Psoas muscle (tissue), 8 donors: ENCODE data around the gene RPP14. TPM values are rescaled to one million over a fixed set of nuclear protein-coding genes. Genes with fewer than 3 reads are reported as not detected.
A peak's percentile ranks its signal among the peaks of the same experiment; 100 is the strongest.
"Not testable (repeated sequence)": the region's sequence is repeated elsewhere in the genome, so short reads cannot be mapped to it uniquely, and the experiment has no call there.

ENCODE experiments used
- ATAC-seq, 4 donors: fragments of 200-7000 bp; cut with Tn5 transposase; one replicate each; pipeline ENCODE4 v1.9.1; 2020; ENCODE audit warnings: moderate library complexity in 3 of 4, mild to moderate bottlenecking in 2 of 4
- DNase-seq, 2 donors: peaks; one replicate each; pipeline ENCODE4 v3.0.0-alpha.2; 2020
- H3K27ac ChIP-seq: fragments of 200-600 bp; one replicate; pipeline ENCODE4 v1.8.0; 2022
- H3K27me3 ChIP-seq, 3 donors: fragments of 200-600 bp in 1 of 3; one replicate each; pipeline versions ENCODE4 v1.6.1 to v1.8.0; 2013 to 2022; ENCODE audit warnings: low read length in 2 of 3, mild to moderate bottlenecking in 2 of 3, moderate library complexity in 1 of 3; ENCODE audit not compliant: insufficient read depth in 3 of 3
- H3K36me3 ChIP-seq, 2 donors: fragments of 200-600 bp in 1 of 2; one replicate each; pipeline versions ENCODE4 v1.6.1 to v1.8.0; 2013 to 2022; ENCODE audit warnings: low read depth in 1 of 2, mild to moderate bottlenecking in 1 of 2, moderate library complexity in 1 of 2; ENCODE audit not compliant: insufficient read depth in 1 of 2
- H3K4me1 ChIP-seq: fragments of 200-600 bp; one replicate; pipeline ENCODE4 v1.8.0; 2022
- H3K4me3 ChIP-seq: fragments of 200-600 bp; one replicate; pipeline ENCODE4 v1.8.0; 2022; ENCODE audit warnings: mild to moderate bottlenecking
- H3K9me3 ChIP-seq: fragments of 200-600 bp; one replicate; pipeline ENCODE4 v1.8.0; 2022
- CTCF ChIP-seq: fragments of 200-600 bp; IDR thresholded peaks from one replicate; pipeline ENCODE4 v1.8.0; 2022; ENCODE audit warnings: antibody characterized with exemption
- WGBS, 3 donors: extraction: QIAGEN DNeasy Blood & Tissue Kit; methylation state at CpG; one replicate each; pipeline versions ENCODE4 v1.1.6 to v1.1.7; 2013; 5-methylcytosine and 5-hydroxymethylcytosine counted together
- intact Hi-C, 2 donors: fragments of 100-400 bp; cut with DNase I; formaldehyde crosslinking; loops; one replicate each; pipeline versions ENCODE4 v1.11.0 to v1.14.2; 2022
- polyA plus RNA-seq, 3 donors: library from polyadenylated mRNA; stranded (reverse); fragments of 200-250 nt; gene quantifications; one replicate each; pipeline ENCODE4 v1.2.3, GENCODE V29; 2013
- total RNA-seq, 4 donors: library from RNA; stranded (reverse); fragmentation: NEBNext Ultra II Directional in 2 of 4; extraction: Animal tissue kit (Norgen Biotek cat#: 25700) in 2 of 4; gene quantifications; one replicate each; pipeline versions ENCODE4 v1.2.1 to v1.2.4, GENCODE V29; 2021 to 2023
- donor health status: healthy with polysubstance abuse.
- donor health status: DM: no; HTN: no; CAD: no; lungs with moderate emphysema.
- donor health status: Bipolar disorder and iron deficiency.
- donor health status: healthy.
- donor health status: DM: yes; HTN: yes; CAD: no.
- donor health status: DM: no; HTN: no; CAD: no.
- donor health status: DM: no; HTN: no; CAD: no.
- donor health status: DM: yes; HTN: yes; CAD: no.

RPP14 gene
- total and polyA plus RNA-seq, 7 donors, result 17.3 to 36.6 (median 28.0) TPM

DNA sequence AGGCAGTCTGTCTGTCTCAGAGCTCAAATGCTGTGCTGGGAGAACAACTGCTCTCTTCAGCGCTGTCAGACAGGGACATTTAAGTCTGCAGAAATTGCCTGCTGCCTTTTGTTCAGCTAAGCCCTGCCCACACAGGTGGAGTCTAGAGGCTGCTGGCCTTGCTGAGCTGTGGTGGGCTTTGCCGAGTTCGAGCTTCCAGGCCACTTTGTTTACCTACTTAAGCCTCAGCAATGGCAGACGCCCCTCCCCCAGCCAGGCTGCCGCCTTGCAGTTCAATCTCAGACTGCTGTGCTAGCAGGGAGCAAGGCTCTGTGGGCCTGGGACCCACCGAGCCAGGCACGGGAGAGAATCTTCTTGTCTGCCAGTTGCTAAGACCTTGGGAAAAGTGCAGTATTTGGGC is 25.0 kb upstream of the RPP14 start:
- H3K4me3 ChIP-seq, result no peak overlapping the region
- WGBS, 3 donors, result 81 to 84% (median 84%) methylated on average over 7 of the region's 7 CpGs
- H3K27ac ChIP-seq, result no peak overlapping the region
- peaks cover 0 to 19% of the 10 kb centered on the region in 2 donors for H3K36me3 ChIP-seq
- H3K4me1 ChIP-seq, result no peaks in the 10 kb centered on the region
- no peak for TF ChIP-seq CTCF
- intact Hi-C loops, result no loop called here
- no peak for ATAC-seq
- H3K27me3 ChIP-seq, result no peaks in the 10 kb centered on the region
- no peak for DNase-seq
- no peaks in the 10 kb centered on the region for H3K9me3 ChIP-seq

DNA sequence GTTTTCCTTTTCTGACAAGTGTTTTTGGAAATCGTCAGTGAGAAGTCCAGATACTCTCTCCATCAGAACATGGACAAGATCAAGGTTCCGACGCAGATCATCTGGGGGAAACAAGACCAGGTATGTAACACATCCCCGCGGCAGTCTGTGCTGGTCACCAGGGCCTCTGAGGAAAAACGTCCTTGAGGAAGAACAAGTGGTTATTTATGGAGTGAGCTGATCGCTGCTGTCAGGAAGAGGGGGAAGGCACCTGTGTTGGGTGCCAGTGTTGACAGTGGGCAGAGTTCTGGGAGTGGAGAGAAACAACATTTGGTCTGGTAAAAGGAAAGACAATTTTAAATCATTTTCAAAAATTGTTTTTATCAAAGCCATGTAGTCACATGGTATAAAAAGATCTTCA is 20.7 kb upstream of the RPP14 start:
- intact Hi-C loops, result no loop called here
- peaks cover 0 to 24% of the 10 kb centered on the region in 2 donors for H3K36me3 ChIP-seq
- peaks cover 9% of the 10 kb centered on the region for H3K4me1 ChIP-seq
- no peak overlapping the region for H3K4me3 ChIP-seq
- no peak overlapping the region for H3K27ac ChIP-seq
- 56 to 70% (median 57%) methylated on average over 7 of the region's 7 CpGs for WGBS, 3 donors
- DNase-seq (no peak), ATAC-seq (peak in 1 of 4 donors; percentile 63)
- H3K9me3 ChIP-seq, result no peaks in the 10 kb centered on the region
- TF ChIP-seq CTCF, result no peak
- no peaks in the 10 kb centered on the region for H3K27me3 ChIP-seq

DNA sequence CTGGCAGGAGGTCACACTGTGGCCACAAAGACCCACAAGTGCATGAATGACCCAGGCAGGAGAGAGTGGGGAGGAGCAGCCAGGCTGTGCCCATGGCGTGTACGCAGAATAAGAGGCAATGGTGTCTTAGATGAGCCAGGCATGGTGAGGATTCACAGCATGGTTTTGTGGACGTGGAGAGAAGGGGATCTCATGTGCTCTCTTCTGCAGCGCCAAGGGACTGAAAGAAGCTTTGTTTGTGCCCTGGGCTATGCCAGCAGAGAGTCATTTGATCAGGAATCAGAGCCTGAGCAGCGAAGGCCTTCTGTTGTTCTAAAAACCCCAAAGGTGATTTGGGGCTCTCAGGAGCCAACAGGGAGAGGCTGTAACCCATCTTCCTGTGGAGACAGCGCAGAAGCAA is 18.7 kb upstream of the RPP14 start:
- DNase-seq (no peak), ATAC-seq (peak in 1 of 4 donors; percentile 51)
- intact Hi-C loops, result no loop called here
- no peak overlapping the region for H3K4me3 ChIP-seq
- H3K27ac ChIP-seq, result no peak overlapping the region
- peaks cover 0 to 21% of the 10 kb centered on the region in 2 donors for H3K36me3 ChIP-seq
- TF ChIP-seq CTCF, result no peak
- no peaks in the 10 kb centered on the region for H3K27me3 ChIP-seq
- peaks cover 9% of the 10 kb centered on the region for H3K4me1 ChIP-seq
- H3K9me3 ChIP-seq, result no peaks in the 10 kb centered on the region
- 67 to 79% (median 70%) methylated on average over 6 of the region's 6 CpGs for WGBS, 3 donors

- WGBS, 3 donors, result 46 to 56% (median 50%) methylated on average over 4 of the region's 4 CpGs
- no peak for DNase-seq
- intact Hi-C loops, result no loop called here
- H3K4me1 ChIP-seq, result peaks cover 9% of the 10 kb centered on the region
- no peaks in the 10 kb centered on the region for H3K27me3 ChIP-seq
- no peak overlapping the region for H3K27ac ChIP-seq
- no peaks in the 10 kb centered on the region for H3K9me3 ChIP-seq
- ATAC-seq, result peak; percentile 40 to 93 (median 87)
- TF ChIP-seq CTCF, result peak; percentile 19
- H3K36me3 ChIP-seq, result peaks cover 0 to 13% of the 10 kb centered on the region in 2 donors
- H3K4me3 ChIP-seq, result no peak overlapping the region
These were observed 17.9 kb upstream of the RPP14 start for GRCh38 chr3:58288011-58288728.

GRCh38 chr3:58288964-58289613 is 17.0 kb upstream of the RPP14 start:
- DNase-seq, H3K4me3 ChIP-seq, intact Hi-C loops, ATAC-seq, H3K4me1 ChIP-seq, H3K27ac ChIP-seq, H3K27me3 ChIP-seq, H3K9me3 ChIP-seq: not testable (repeated sequence)
- WGBS, 3 donors, result 91 to 96% (median 94%) methylated on average over 3 of the region's 4 CpGs
- peaks cover 0 to 13% of the 10 kb centered on the region in 2 donors for H3K36me3 ChIP-seq

- not testable (repeated sequence) for H3K4me1 ChIP-seq, H3K4me3 ChIP-seq, H3K27ac ChIP-seq, H3K36me3 ChIP-seq, DNase-seq, H3K27me3 ChIP-seq, ATAC-seq, H3K9me3 ChIP-seq
- WGBS, 3 donors, result 97 to 100% (median 98%) methylated on average over 8 to 31 of the region's 33 CpGs
- intact Hi-C loops, result loop anchor here in 1 of 2 donors (10.0 kb wide), 1 partner anchor 276 kb away; no protein-coding TSS in a partner anchor
These were observed 15.6 kb upstream of the RPP14 start for GRCh38 chr3:58290446-58290845.
